ENCODE measurements around the gene CERK. TPM values are rescaled to one million over a fixed set of nuclear protein-coding genes. Genes with fewer than 3 reads are reported as not detected.

The CERK gene
- total RNA-seq, 1 experiment from 2014 or later, result 30.9 TPM

DNA sequence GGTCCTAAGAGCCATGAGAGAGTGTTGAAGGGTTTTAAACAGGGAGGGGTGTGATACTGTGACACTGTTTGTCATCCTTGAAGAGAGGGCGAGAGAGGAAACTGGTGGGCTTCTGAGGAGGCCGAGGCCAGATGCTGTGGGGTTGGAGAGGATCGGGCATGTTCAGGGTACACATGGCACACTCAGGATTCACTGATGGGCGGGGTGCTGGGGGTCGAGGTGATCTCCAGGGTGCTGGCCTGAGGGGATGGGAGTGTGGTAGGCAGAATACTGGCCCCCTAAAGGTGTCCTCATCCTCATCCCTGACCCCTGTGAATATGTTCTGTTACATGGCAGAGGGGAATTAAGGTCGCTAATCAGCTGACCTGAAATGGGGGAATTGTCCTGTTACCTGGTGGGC is 31.7 kb upstream of the CERK start:
- intact Hi-C loops (cut with micrococcal nuclease; ENCODE audit: unreplicated experiment), result no loop called here
- Histone ChIP-seq H3K36me3 (ENCODE audit: control insufficient read depth, insufficient read depth, low read length) (no peaks in the 10 kb centered on the region), H3K9me3 (ENCODE audit: control insufficient read depth, insufficient read depth, low read depth, low read length) (no peaks in the 10 kb centered on the region), H3K27me3 (ENCODE audit: control insufficient read depth, insufficient read depth, low read length) (no peaks in the 10 kb centered on the region), H3K27ac (ENCODE audit: low read length) (peak overlapping the region; percentile 23; the same call in 1 of the 2 replicates), H3K4me3 (ENCODE audit: low read depth in 2 of 2, low read length in 2 of 2) (no peak overlapping the region), H3K4me1 (ENCODE audit: control insufficient read depth, insufficient read depth, low read length) (peaks cover 27% of the 10 kb centered on the region)
- in situ Hi-C loops (cut with HindIII; ENCODE audit: low pct_unique_long_range_greater_than_20kb, low sequenced_read_pairs), result no loop called here
- ATAC-seq, result no peak
- ChIA-PET CTCF (interaction anchor here (0.7 kb wide), 1 partner anchor 11 kb away, joined by 4 read pairs; no protein-coding TSS in a partner anchor), POLR2A (no interaction called here)
- TF ChIP-seq, protein P1, sequence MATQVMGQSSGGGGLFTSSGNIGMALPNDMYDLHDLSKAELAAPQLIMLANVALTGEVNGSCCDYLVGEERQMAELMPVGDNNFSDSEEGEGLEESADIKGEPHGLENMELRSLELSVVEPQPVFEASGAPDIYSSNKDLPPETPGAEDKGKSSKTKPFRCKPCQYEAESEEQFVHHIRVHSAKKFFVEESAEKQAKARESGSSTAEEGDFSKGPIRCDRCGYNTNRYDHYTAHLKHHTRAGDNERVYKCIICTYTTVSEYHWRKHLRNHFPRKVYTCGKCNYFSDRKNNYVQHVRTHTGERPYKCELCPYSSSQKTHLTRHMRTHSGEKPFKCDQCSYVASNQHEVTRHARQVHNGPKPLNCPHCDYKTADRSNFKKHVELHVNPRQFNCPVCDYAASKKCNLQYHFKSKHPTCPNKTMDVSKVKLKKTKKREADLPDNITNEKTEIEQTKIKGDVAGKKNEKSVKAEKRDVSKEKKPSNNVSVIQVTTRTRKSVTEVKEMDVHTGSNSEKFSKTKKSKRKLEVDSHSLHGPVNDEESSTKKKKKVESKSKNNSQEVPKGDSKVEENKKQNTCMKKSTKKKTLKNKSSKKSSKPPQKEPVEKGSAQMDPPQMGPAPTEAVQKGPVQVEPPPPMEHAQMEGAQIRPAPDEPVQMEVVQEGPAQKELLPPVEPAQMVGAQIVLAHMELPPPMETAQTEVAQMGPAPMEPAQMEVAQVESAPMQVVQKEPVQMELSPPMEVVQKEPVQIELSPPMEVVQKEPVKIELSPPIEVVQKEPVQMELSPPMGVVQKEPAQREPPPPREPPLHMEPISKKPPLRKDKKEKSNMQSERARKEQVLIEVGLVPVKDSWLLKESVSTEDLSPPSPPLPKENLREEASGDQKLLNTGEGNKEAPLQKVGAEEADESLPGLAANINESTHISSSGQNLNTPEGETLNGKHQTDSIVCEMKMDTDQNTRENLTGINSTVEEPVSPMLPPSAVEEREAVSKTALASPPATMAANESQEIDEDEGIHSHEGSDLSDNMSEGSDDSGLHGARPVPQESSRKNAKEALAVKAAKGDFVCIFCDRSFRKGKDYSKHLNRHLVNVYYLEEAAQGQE (IDR thresholded peaks at IDR 0.05; ENCODE audit: insufficient read depth in 1 of 2, low read depth in 2 of 2, low read length in 1 of 2), result no peak
- DNase-seq (ENCODE audit: low read depth, low spot score), result no peak
- no TSS peak for BruUV-seq (replicated peaks)

- H3K4me1 ChIP-seq (ENCODE audit: control insufficient read depth, insufficient read depth, low read length), result peaks cover 26% of the 10 kb centered on the region
- intact Hi-C loops (cut with micrococcal nuclease; ENCODE audit: unreplicated experiment) (no loop called here), in situ Hi-C loops (cut with HindIII; ENCODE audit: low pct_unique_long_range_greater_than_20kb, low sequenced_read_pairs) (no loop called here)
- H3K27me3 ChIP-seq (ENCODE audit: control insufficient read depth, insufficient read depth, low read length), result no peaks in the 10 kb centered on the region
- no peak for DNase-seq (ENCODE audit: low read depth, low spot score)
- no peaks in the 10 kb centered on the region for H3K36me3 ChIP-seq (ENCODE audit: control insufficient read depth, insufficient read depth, low read length)
- POLR2A ChIA-PET, result no interaction called here
- no peak overlapping the region for H3K4me3 ChIP-seq (ENCODE audit: low read depth in 2 of 2, low read length in 2 of 2)
- H3K9me3 ChIP-seq (ENCODE audit: control insufficient read depth, insufficient read depth, low read depth, low read length), result no peaks in the 10 kb centered on the region
- H3K27ac ChIP-seq (ENCODE audit: low read length), result peak overlapping the region; percentile 23; the same call in 1 of the 2 replicates
- no peak for TF ChIP-seq POLR2AphosphoS5 (IDR thresholded peaks at IDR 0.05; ENCODE audit: low read depth, low read length)
- TF ChIP-seq SIN3A (IDR thresholded peaks at IDR 0.05; ENCODE audit: borderline replicate concordance, insufficient read depth, low read depth, low read length), result no peak
- TF ChIP-seq TCF7L2 (IDR thresholded peaks at IDR 0.05; ENCODE audit: low read depth, low read length), result no peak
- TF ChIP-seq, protein P1 (IDR thresholded peaks at IDR 0.05; ENCODE audit: insufficient read depth in 1 of 2, low read depth in 2 of 2, low read length in 1 of 2), result no peak
- TF ChIP-seq CTCF (IDR thresholded peaks at IDR 0.05), result no peak
- no TSS peak for BruUV-seq (replicated peaks)
- ATAC-seq, result no peak
- CTCF ChIA-PET, result interaction anchor here (0.6 kb wide), 1 partner anchor 34 kb away, joined by 4 read pairs; no protein-coding TSS in a partner anchor
These were observed 31.2 kb upstream of the CERK start for GRCh38 chr22:46769191-46769675.
